ENCODE measurements around the gene TMEM143.

DNA sequence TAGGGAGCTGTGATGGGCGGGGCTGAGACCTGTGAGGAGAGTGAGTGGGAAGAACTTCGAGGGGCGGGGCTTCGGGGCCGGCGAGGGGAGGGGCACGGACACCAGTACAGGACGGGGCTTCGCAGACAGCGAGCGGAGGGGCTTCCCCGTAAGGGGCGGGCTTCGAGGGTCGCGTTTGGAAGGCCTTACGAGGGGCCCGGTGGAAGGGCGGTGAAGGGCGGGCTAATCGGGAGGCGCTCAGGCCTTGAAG is 42.4 kb downstream of the TMEM143 start:
- TF ChIP-seq, protein P1, sequence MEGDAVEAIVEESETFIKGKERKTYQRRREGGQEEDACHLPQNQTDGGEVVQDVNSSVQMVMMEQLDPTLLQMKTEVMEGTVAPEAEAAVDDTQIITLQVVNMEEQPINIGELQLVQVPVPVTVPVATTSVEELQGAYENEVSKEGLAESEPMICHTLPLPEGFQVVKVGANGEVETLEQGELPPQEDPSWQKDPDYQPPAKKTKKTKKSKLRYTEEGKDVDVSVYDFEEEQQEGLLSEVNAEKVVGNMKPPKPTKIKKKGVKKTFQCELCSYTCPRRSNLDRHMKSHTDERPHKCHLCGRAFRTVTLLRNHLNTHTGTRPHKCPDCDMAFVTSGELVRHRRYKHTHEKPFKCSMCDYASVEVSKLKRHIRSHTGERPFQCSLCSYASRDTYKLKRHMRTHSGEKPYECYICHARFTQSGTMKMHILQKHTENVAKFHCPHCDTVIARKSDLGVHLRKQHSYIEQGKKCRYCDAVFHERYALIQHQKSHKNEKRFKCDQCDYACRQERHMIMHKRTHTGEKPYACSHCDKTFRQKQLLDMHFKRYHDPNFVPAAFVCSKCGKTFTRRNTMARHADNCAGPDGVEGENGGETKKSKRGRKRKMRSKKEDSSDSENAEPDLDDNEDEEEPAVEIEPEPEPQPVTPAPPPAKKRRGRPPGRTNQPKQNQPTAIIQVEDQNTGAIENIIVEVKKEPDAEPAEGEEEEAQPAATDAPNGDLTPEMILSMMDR (IDR thresholded peaks at IDR 0.05; ENCODE audit: low read depth, low read length, missing input control): no peak
- TF ChIP-seq TAF1 (conservative IDR thresholded peaks at IDR 0.05) (no peak), JUND (IDR thresholded peaks at IDR 0.05) (no peak), RXRA (IDR thresholded peaks at IDR 0.05) (no peak), HNF4G (IDR thresholded peaks at IDR 0.05) (no peak), SP1 (IDR thresholded peaks at IDR 0.05) (no peak), ZBTB33 (IDR thresholded peaks at IDR 0.05) (no peak)
- TF ChIP-seq, protein P2, sequence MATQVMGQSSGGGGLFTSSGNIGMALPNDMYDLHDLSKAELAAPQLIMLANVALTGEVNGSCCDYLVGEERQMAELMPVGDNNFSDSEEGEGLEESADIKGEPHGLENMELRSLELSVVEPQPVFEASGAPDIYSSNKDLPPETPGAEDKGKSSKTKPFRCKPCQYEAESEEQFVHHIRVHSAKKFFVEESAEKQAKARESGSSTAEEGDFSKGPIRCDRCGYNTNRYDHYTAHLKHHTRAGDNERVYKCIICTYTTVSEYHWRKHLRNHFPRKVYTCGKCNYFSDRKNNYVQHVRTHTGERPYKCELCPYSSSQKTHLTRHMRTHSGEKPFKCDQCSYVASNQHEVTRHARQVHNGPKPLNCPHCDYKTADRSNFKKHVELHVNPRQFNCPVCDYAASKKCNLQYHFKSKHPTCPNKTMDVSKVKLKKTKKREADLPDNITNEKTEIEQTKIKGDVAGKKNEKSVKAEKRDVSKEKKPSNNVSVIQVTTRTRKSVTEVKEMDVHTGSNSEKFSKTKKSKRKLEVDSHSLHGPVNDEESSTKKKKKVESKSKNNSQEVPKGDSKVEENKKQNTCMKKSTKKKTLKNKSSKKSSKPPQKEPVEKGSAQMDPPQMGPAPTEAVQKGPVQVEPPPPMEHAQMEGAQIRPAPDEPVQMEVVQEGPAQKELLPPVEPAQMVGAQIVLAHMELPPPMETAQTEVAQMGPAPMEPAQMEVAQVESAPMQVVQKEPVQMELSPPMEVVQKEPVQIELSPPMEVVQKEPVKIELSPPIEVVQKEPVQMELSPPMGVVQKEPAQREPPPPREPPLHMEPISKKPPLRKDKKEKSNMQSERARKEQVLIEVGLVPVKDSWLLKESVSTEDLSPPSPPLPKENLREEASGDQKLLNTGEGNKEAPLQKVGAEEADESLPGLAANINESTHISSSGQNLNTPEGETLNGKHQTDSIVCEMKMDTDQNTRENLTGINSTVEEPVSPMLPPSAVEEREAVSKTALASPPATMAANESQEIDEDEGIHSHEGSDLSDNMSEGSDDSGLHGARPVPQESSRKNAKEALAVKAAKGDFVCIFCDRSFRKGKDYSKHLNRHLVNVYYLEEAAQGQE (IDR thresholded peaks at IDR 0.05): no peak
